GM12891 (cell line): ENCODE measurements around the gene FOXI1.

ENCODE experiments used
- DNase-seq: peaks from one replicate; pipeline ENCODE4 v3.0.0; 2011; ENCODE audit warnings: low spot score; ENCODE audit not compliant: insufficient read length
- FAIRE-seq: peaks from 2 replicates; lab custom pipeline; 2011; peaks lifted over from hg19 to GRCh38; lab: Jason Lieb, UNC
- PAX5 ChIP-seq: IDR thresholded peaks from 2 replicates; pipeline ENCODE4 v1.6.1; 2011; ENCODE audit warnings: low read length, moderate library complexity, mild to moderate bottlenecking; ENCODE audit not compliant: insufficient read depth, severe bottlenecking
- POLR2A ChIP-seq: IDR thresholded peaks from 2 replicates; pipeline ENCODE4 v1.6.1; 2011; ENCODE audit warnings: low read depth, low read length, control low read depth
- POLR2AphosphoS5 ChIP-seq: IDR thresholded peaks from 2 replicates; pipeline ENCODE4 v1.6.1; 2011; ENCODE audit warnings: low read depth, low read length, control low read depth
- POU2F2 ChIP-seq: IDR thresholded peaks from 2 replicates; pipeline ENCODE4 v1.6.1; 2011; ENCODE audit warnings: low read depth, mild to moderate bottlenecking, control low read depth, low read length, moderate library complexity
- SPI1 ChIP-seq: IDR thresholded peaks from 2 replicates; pipeline ENCODE4 v1.6.1; 2011; ENCODE audit warnings: low read depth, low read length, control low read depth
- TAF1 ChIP-seq: IDR thresholded peaks from 2 replicates; pipeline ENCODE4 v1.6.1; 2011; ENCODE audit warnings: low read depth, low read length, control low read depth

FOXI1 gene

DNA sequence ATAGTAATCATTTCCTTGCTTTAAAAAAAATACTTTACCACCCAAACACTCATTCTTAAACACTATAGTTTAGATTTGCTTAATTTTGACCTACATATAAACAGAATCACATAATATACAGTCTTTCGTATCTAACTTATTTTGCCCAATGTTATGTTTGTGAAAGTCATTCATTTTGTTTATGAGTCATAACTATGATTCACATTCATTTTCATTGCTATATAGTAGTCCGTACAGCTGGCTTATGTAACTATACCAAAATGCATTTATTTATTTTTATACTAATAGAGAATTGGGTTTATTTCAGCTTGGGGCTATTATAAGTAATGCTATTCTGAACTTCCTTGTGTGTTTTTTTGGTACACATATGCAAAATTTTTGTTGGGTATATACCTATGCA, 33.9 kb upstream of the FOXI1 start:
- DNase-seq (no peak), FAIRE-seq (no peak)
- TF ChIP-seq POLR2AphosphoS5 (no peak), POLR2A (no peak), POU2F2 (no peak), SPI1 (no peak)

DNA sequence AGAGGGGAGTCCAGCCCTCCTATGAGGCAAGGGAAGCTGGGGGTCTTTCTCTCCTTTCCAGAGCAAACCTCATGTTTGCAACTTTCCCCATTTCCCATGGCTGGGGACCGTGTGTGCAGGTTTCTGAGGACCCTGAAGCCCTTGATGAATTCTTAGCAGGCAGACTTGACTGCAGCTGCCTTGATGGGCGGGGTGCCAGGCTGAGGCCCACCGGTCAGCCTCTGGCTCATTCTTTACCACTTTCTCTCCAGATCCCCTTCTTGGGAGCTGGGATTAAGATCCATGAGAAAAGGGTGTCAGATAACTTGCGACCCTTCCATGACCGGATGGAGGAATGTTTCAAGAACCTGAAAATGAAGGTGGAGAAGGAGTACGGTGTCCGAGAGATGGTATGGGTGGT, 30.0 kb upstream of the FOXI1 start:
- TF ChIP-seq POLR2A (no peak), PAX5 (no peak), POU2F2 (no peak), SPI1 (no peak)
- DNase-seq: no peak
- FAIRE-seq: no peak

DNA sequence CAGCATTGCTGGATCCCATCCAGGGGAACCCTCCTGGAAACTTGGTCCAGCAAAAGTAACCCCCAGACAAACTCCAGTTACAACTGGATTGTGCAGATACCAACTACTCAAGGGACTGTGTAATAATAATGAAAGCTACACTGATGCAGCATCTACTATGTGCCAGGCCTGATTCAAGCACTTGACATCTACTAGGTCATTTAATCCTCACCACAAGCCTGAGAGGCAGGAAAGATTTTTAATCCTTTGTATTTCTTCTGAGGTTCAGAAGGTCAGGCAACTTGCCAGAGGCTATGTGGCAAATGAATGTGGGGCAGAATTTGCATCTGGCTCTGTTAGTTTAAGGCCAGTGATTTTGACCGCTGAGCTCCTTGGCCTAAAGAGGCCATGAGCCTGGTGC, 29.5 kb upstream of the FOXI1 start:
- no peak for DNase-seq
- no peak for FAIRE-seq
- TF ChIP-seq TAF1: no peak

DNA sequence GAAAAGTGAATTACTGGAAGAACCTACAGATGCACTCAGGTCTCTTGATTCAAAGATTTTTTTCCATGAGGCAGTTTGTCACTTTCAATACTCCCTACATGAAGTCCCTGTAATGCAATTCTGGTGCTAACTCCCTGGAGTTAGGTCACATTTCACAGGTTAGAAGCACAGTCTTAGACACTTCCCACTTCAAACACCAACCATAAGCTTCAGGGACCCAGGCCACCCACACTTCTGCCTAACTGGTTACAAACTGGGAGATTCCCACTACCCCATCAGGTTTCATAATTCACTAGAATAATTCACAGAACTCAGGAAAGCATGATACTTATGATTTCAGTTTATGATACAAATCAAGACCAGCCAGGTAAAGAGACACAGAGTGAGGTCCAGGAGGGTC, 29.0 kb upstream of the FOXI1 start:
- DNase-seq (no peak), FAIRE-seq (no peak)
- TF ChIP-seq POU2F2 (no peak), POLR2AphosphoS5 (no peak), POLR2A (no peak), TAF1 (no peak)

DNA sequence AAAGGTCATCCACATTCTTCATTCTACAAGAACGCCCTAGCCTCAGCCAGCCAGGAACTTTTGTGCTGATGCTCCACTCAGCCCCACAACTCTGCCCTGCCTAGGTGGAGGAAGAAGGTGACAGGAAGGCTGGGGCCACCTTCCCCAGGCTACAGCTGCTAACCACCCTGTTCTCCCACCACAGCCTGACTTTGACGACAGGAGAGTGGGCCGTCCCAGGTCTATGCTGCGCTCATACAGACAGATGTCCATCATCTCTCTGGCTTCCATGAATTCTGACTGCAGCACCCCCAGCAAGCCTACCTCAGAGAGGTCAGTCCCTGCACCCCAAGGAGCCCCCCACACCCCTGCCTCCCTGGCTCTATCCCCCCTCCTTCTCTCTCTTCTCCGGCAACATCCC, 28.2 kb upstream of the FOXI1 start:
- DNase-seq (no peak), FAIRE-seq (no peak)
- no peak for TF ChIP-seq POU2F2
- no peak for TF ChIP-seq POLR2A
- no peak for TF ChIP-seq TAF1
- no peak for TF ChIP-seq POLR2AphosphoS5
- no peak for TF ChIP-seq PAX5
- no peak for TF ChIP-seq SPI1

DNA sequence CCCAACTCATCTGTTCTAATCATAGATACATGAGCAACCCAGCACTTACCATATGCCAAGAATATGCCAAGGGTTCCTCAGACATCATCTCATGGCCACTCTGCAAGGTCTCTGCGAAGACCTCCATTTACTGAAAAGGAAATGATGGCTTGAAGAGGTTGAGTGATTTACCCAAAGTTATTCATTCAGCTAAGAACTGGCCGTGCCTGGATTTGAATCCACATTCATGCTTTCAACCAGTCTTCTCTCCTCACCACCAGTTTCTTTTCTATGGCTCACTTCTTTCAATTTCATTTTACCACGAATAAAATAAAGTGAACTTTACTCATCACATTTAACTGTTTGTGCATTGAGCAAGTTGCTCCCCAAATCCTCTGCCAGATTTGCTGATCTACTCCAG, 27.2 kb upstream of the FOXI1 start:
- no peak for TF ChIP-seq TAF1
- no peak for TF ChIP-seq POLR2A
- TF ChIP-seq POU2F2: no peak
- TF ChIP-seq PAX5: no peak
- no peak for TF ChIP-seq POLR2AphosphoS5
- no peak for DNase-seq
- no peak for FAIRE-seq

DNA sequence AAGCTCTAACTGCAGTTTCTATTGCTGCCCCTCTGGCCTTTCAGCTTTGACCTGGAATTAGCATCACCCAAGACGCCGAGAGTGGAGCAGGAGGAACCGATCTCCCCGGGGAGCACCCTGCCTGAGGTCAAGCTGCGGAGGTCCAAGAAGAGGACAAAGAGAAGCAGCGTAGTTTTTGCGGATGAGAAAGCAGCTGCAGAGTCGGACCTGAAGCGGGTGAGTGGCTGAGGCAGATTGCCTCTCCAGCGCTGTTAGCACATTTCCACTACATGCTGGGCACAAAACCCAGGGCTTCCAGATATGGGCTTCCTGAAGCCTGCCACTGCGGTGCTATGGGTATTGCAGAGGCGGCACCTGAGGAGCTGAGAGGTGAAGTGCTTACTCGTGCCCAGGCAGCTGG, 26.8 kb upstream of the FOXI1 start:
- TF ChIP-seq POLR2AphosphoS5 (no peak), POLR2A (no peak), TAF1 (no peak), PAX5 (no peak), SPI1 (no peak)
- DNase-seq (no peak), FAIRE-seq (no peak)

DNA sequence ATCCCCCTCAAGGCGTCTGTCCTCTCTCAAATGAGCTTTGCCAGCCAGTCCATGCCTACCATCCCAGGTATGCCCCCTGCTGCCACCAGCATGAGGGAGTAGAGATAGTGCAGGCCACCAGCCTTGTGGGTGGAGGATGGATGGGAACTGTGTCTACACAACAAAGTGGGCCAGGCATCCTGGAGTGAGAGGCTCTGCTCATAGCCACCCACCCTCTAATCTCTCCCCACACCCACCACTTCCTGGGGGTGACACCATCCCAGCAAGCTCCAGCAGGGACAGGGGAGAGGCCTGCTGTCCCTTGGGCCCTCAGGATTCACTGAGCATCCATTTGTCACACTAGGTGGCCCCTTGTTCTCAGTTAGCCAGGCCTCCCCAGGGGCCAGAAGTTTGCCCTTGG, 25.5 kb upstream of the FOXI1 start:
- DNase-seq: no peak
- TF ChIP-seq POLR2A (no peak), POLR2AphosphoS5 (no peak), POU2F2 (no peak), SPI1 (no peak), PAX5 (no peak), TAF1 (no peak)
- no peak for FAIRE-seq

DNA sequence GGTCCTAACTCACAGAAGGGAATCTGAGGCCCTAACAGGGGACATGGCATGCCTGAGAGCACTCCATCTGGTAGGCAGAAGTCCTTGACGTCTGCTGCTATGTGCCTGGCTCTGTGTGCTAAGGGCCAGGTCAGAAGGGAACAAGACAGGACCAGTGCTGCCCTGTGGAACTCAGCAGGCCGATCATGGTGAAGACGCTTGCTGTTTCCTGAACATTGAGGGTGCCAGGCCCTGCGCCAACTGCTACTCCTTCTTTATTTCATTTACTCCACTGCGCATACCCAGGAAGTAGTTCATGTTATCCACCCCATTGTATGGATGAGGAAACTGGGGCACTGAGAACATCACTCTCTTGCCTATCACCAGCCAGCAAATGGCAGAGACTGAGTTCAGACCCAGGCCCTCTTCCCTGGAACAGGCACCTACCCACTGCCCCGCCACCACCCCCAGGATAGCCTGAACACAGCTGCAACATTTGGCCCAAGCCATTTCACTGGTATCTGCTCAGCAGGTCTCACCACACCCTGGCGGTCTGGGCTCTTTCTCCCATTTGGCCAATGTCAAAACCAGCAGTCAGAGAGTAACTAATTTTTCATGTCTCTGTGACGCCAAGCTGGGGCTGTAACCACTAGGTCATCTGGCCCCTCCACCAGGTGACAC, 24.8 kb upstream of the FOXI1 start:
- DNase-seq: no peak
- TF ChIP-seq TAF1: no peak
- no peak for TF ChIP-seq PAX5
- no peak for TF ChIP-seq POLR2AphosphoS5
- TF ChIP-seq POU2F2: no peak
- TF ChIP-seq SPI1: no peak
- no peak for TF ChIP-seq POLR2A
- no peak for FAIRE-seq

DNA sequence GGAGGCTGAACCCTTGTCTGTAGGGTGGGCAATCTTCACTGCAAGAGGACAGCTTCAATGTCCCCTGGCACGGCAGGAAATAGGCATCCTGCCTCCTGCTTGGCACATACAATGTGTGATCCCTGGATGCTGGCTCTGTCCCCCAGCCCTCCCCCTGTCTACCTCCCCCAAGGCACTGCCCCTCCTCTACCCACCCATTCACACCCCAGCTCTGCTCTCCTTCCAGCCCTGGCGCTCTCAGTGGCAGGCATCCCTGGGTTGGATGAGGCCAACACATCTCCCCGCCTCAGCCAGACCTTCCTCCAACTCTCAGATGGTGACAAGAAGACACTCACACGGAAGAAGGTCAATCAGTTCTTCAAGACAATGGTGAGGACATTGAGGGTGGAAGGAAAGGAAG, 24.1 kb upstream of the FOXI1 start:
- no peak for TF ChIP-seq PAX5
- no peak for TF ChIP-seq POLR2A
- no peak for TF ChIP-seq SPI1
- TF ChIP-seq POU2F2: no peak
- TF ChIP-seq POLR2AphosphoS5: no peak
- TF ChIP-seq TAF1: no peak
- DNase-seq (no peak), FAIRE-seq (no peak)

DNA sequence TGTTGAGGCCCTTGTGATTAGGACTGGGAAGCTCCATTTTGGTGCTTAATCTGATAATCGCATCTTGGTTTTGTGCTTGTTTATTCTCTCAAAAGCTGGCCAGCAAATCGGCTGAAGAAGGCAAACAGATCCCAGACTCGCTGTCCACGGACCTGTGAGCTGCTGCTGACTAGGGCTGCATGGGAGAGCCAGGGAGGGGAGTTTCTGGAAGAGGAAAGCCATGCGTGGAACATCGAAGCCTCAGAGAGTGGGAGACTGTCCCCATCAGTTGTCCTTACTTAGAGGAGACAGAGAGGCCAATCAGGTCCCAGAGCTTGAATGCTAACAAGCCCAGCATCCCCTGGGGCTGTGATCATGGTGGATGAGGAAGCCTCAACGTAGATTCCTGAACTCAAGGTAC, 23.0 kb upstream of the FOXI1 start:
- FAIRE-seq: no peak
- DNase-seq: no peak
- no peak for TF ChIP-seq TAF1

DNA sequence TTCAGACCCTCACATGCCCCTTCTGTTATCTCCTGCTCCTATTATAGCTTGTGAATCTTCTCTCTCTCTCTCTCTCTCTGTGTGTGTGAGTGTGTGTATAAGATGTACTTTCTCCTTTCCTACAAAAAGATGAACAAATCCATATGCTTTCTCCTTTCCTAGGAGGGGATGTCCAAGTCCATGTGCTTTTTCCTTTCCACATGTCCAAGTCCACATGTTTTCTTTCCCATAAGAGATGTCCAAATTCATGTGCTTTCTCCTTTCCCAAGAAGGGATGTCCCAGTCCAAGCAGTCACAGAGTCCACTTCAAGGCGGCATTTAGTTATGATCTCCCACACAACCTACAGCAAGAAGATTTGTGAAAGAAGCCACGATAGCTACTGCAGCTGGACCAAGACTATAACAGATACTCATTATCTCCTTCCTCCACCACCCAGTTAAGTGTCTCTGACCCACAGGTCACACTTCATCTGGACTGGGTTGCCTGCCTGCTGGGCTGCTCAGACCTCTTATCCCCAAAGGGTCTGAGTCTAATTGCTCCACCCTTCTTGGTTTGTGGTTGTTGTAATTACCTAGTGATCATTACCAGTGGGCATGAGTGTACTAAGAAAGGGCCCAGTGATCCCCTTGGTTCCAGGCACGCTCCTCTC, 18.4 kb upstream of the FOXI1 start:
- FAIRE-seq: no peak
- DNase-seq: no peak
- TF ChIP-seq TAF1: no peak
